ENCODE data around the gene NLRP11.
A peak's percentile ranks its signal among the peaks of the same experiment; 100 is the strongest.

NLRP11 gene

GRCh38 chr19:55831846-55832245, at the start of gene NLRP11:
TSS of gene NLRP11 (minus strand) at chr19:55831999. CDS start at chr19:55818174, 13,825 bp downstream.
- no peak for DNase-seq

GRCh38 chr19:55877211-55877610, 45.4 kb upstream of the NLRP11 start:
- DNase-seq, result no peak

- DNase-seq, result no peak
These were observed 38.9 kb upstream of the NLRP11 start for GRCh38 chr19:55870736-55871135.

- no peak for DNase-seq
These were observed 35.3 kb upstream of the NLRP11 start for GRCh38 chr19:55867101-55867500.

GRCh38 chr19:55866521-55866920, 34.7 kb upstream of the NLRP11 start:
- no peak for DNase-seq

- no peak for DNase-seq
These were observed 27.2 kb upstream of the NLRP11 start for GRCh38 chr19:55858969-55859368.

- no peak for DNase-seq
These were observed 26.6 kb upstream of the NLRP11 start for GRCh38 chr19:55858401-55858800.

GRCh38 chr19:55857974-55858373, 26.2 kb upstream of the NLRP11 start:
- no peak for DNase-seq

GRCh38 chr19:55857149-55857548, 25.4 kb upstream of the NLRP11 start:
- DNase-seq, result no peak

- no peak for DNase-seq
These were observed 23.4 kb upstream of the NLRP11 start for GRCh38 chr19:55855160-55855559.

GRCh38 chr19:55838906-55839305, 7.1 kb upstream of the NLRP11 start:
- no peak for DNase-seq

GRCh38 chr19:55838251-55838650, 6.5 kb upstream of the NLRP11 start:
- DNase-seq, result no peak

- no peak for DNase-seq
These were observed 4.5 kb upstream of the NLRP11 start, which contains the start of gene NLRP4 for GRCh38 chr19:55836340-55836739. TSS of gene NLRP4 (plus strand) at chr19:55836540. CDS start at chr19:55852081, 15,541 bp downstream.

- DNase-seq, result no peak
These were observed 877 bp upstream of the NLRP11 start for GRCh38 chr19:55832676-55833075.

- no peak for DNase-seq
These were observed 1.1 kb downstream of the NLRP11 start for GRCh38 chr19:55830656-55831055.

- DNase-seq, result no peak
These were observed 11.8 kb downstream of the NLRP11 start for GRCh38 chr19:55820037-55820436.

GRCh38 chr19:55813906-55814305, 17.9 kb downstream of the NLRP11 start:
- DNase-seq, result no peak

GRCh38 chr19:55812449-55812848, 19.4 kb downstream of the NLRP11 start:
- no peak for DNase-seq

GRCh38 chr19:55811340-55811739, 20.5 kb downstream of the NLRP11 start:
- DNase-seq, result no peak

- peak; percentile 7 for DNase-seq
These were observed 22.3 kb downstream of the NLRP11 start for GRCh38 chr19:55809381-55810058.

- DNase-seq, result no peak
These were observed 29.5 kb downstream of the NLRP11 start for GRCh38 chr19:55802281-55802680.

GRCh38 chr19:55801416-55801815, 30.4 kb downstream of the NLRP11 start:
- no peak for DNase-seq

GRCh38 chr19:55795021-55795420, 36.8 kb downstream of the NLRP11 start:
- no peak for DNase-seq

- no peak for DNase-seq
These were observed 50.7 kb downstream of the NLRP11 start for GRCh38 chr19:55781112-55781511.

GRCh38 chr19:55778331-55778730, 53.5 kb downstream of the NLRP11 start:
- no peak for DNase-seq

All from NCI-H510A (cell line).